ENCODE results near the gene C1orf35. TPM values are rescaled to one million over a fixed set of nuclear protein-coding genes. Genes with fewer than 3 reads are reported as not detected.

Gene C1orf35
- total RNA-seq, 2 donors from 2014 or later: 9.1 to 9.7 TPM

- no peak overlapping the region for H3K4me3 ChIP-seq
- DNase-seq (ENCODE audit: low spot score): no peak
- no peaks in the 10 kb centered on the region for H3K36me3 ChIP-seq
- no peak for ATAC-seq (ENCODE audit: insufficient number of reproducible peaks, low FRiP score, low read depth)
- H3K27ac ChIP-seq: no peak overlapping the region
- no peak for TF ChIP-seq CTCF (IDR thresholded peaks at IDR 0.05)
- H3K27me3 ChIP-seq (replicated peaks; ENCODE audit: insufficient read depth): no peaks in the 10 kb centered on the region
- H3K4me1 ChIP-seq (ENCODE audit: control insufficient read depth in 1 of 2, low read depth in 2 of 2): no peaks in the 10 kb centered on the region
- H3K9me3 ChIP-seq: no peaks in the 10 kb centered on the region
These were observed 34.8 kb downstream of the C1orf35 start for GRCh38 chr1:228068359-228068758.

- no peak overlapping the region for H3K27ac ChIP-seq
These were observed 36.1 kb downstream of the C1orf35 start for GRCh38 chr1:228066891-228067654.

GRCh38 chr1:228066416-228066815, 36.7 kb downstream of the C1orf35 start:
- ATAC-seq (ENCODE audit: insufficient number of reproducible peaks, low FRiP score, low read depth) (no peak), DNase-seq (ENCODE audit: low spot score) (no peak)
- no peak for TF ChIP-seq CTCF (IDR thresholded peaks at IDR 0.05)
- H3K36me3 ChIP-seq: no peaks in the 10 kb centered on the region
- H3K4me1 ChIP-seq (ENCODE audit: control insufficient read depth in 1 of 2, low read depth in 2 of 2): no peaks in the 10 kb centered on the region
- H3K27me3 ChIP-seq (replicated peaks; ENCODE audit: insufficient read depth): peaks cover 9% of the 10 kb centered on the region
- no peaks in the 10 kb centered on the region for H3K9me3 ChIP-seq
- no peak overlapping the region for H3K4me3 ChIP-seq
- no peak overlapping the region for H3K27ac ChIP-seq

More at GRCh38 chr1:228066891-228067654, 36.1 kb downstream of the C1orf35 start:
- Histone ChIP-seq H3K27me3 (replicated peaks; ENCODE audit: insufficient read depth) (peaks cover 9% of the 10 kb centered on the region), H3K36me3 (no peaks in the 10 kb centered on the region), H3K4me1 (ENCODE audit: control insufficient read depth in 1 of 2, low read depth in 2 of 2) (no peaks in the 10 kb centered on the region), H3K4me3 (no peak overlapping the region), H3K9me3 (no peaks in the 10 kb centered on the region)
- ATAC-seq (ENCODE audit: insufficient number of reproducible peaks, low FRiP score, low read depth) (no peak), DNase-seq (ENCODE audit: low spot score) (no peak)
- no peak for TF ChIP-seq CTCF (IDR thresholded peaks at IDR 0.05)

GRCh38 chr1:228065543-228066347, 37.4 kb downstream of the C1orf35 start:
- H3K36me3 ChIP-seq: no peaks in the 10 kb centered on the region
- ATAC-seq (ENCODE audit: insufficient number of reproducible peaks, low FRiP score, low read depth): no peak
- peaks cover 11% of the 10 kb centered on the region for H3K27me3 ChIP-seq (replicated peaks; ENCODE audit: insufficient read depth)
- no peak for TF ChIP-seq CTCF (IDR thresholded peaks at IDR 0.05)
- no peak overlapping the region for H3K4me3 ChIP-seq
- DNase-seq (ENCODE audit: low spot score): no peak
- no peaks in the 10 kb centered on the region for H3K4me1 ChIP-seq (ENCODE audit: control insufficient read depth in 1 of 2, low read depth in 2 of 2)
- no peaks in the 10 kb centered on the region for H3K9me3 ChIP-seq
- H3K27ac ChIP-seq: no peak overlapping the region

Data from thoracic aorta (tissue), 2 donors.